Vagina (tissue), 2 donors: Measurements from ENCODE around the gene KRTAP1-4. TPM values are rescaled to one million over a fixed set of nuclear protein-coding genes. Genes with fewer than 3 reads are reported as not detected.

Source experiments
- DNase-seq, 2 donors: peaks; one replicate each; pipeline ENCODE4 v3.0.0-alpha.2; 2017; ENCODE audit errors: extremely low spot score in 2 of 2
- H3K27ac ChIP-seq: fragments of 200-600 bp; sonication (generic); one replicate; pipeline ENCODE4 v1.5.1; 2019
- H3K27me3 ChIP-seq: fragments of 200-600 bp; sonication (generic); one replicate; pipeline ENCODE4 v1.5.1; 2019
- H3K36me3 ChIP-seq, 2 donors: fragments of 200-600 bp; sonication (generic); one replicate each; pipeline ENCODE4 v1.5.1; 2017 to 2019
- H3K4me1 ChIP-seq: fragments of 200-600 bp; sonication (generic); one replicate; pipeline ENCODE4 v1.5.1; 2019
- H3K4me3 ChIP-seq, 2 donors: fragments of 200-600 bp; sonication (generic); 1 replicate in 1 of 2; 2 replicates in 1 of 2; pipeline ENCODE4 v1.5.1; 2016 to 2019
- H3K9me3 ChIP-seq: fragments of 200-600 bp; sonication (generic); one replicate; pipeline ENCODE4 v1.5.1; 2019
- POLR2A ChIP-seq, 2 donors: fragments of 450-650 bp; IDR thresholded peaks; one replicate each; pipeline ENCODE4 v1.6.1; 2017; ENCODE audit warnings: antibody characterized with exemption in 2 of 2, mild to moderate bottlenecking in 2 of 2, moderate library complexity in 2 of 2
- POLR2AphosphoS5 ChIP-seq, 2 donors: sonication (generic); formaldehyde crosslinking; IDR thresholded peaks; one replicate each; pipeline ENCODE4 v1.9.0; 2017; ENCODE audit warnings: antibody characterized with exemption in 2 of 2, mild to moderate bottlenecking in 2 of 2, low read depth in 1 of 2; ENCODE audit not compliant: insufficient read depth in 1 of 2
- intact Hi-C: fragments of 100-400 bp; cut with DNase I; formaldehyde crosslinking; loops from one replicate; pipeline ENCODE4 v1.15.1; 2023
- total RNA-seq: library from RNA; depleted of rRNA; stranded (reverse); fragments of >200 nt; gene quantifications from one replicate; pipeline ENCODE4 v1.2.3, GENCODE V29; 2016
- TF ChIP-seq, protein P1 (sequence below), 3 experiments: fragments of 450-650 bp in 2 of 3; fragments of 200-600 bp in 1 of 3; sonication (generic) in 1 of 3; IDR thresholded peaks; one replicate each; pipeline ENCODE4 v1.5.1; 2017 to 2019; ENCODE audit warnings: antibody characterized with exemption in 3 of 3, mild to moderate bottlenecking in 2 of 3, moderate library complexity in 2 of 3

Gene KRTAP1-4
- total RNA-seq, 1 donor from 2014 or later = not detected

DNA sequence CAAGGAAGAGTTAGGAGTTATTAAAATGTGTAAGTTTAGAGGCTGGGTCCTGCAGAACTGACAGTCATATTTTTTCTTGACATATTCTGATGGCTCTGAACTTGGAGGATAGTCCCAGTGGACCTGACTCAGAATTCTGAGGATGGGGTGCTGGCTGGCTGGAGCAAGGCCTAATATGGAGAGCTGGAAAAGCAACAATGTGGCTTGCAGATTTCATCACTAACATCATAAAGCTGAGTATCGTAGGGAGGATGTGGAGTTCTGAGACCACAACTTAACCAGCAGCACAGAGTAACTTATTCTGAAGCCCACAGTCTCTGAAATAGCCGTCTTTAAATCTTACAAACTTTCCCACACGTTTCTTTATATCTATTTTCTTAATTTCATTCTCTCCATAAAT lies 5.3 kb downstream of the KRTAP1-4 start:
- peaks cover 9% of the 10 kb centered on the region for H3K4me1 ChIP-seq
- DNase-seq = no peak
- TF ChIP-seq POLR2A (IDR thresholded peaks at IDR 0.05) (no peak), POLR2AphosphoS5 (IDR thresholded peaks at IDR 0.05; ENCODE audit: insufficient read depth in 1 of 2, low read depth in 1 of 2) (no peak)
- TF ChIP-seq, protein P1, sequence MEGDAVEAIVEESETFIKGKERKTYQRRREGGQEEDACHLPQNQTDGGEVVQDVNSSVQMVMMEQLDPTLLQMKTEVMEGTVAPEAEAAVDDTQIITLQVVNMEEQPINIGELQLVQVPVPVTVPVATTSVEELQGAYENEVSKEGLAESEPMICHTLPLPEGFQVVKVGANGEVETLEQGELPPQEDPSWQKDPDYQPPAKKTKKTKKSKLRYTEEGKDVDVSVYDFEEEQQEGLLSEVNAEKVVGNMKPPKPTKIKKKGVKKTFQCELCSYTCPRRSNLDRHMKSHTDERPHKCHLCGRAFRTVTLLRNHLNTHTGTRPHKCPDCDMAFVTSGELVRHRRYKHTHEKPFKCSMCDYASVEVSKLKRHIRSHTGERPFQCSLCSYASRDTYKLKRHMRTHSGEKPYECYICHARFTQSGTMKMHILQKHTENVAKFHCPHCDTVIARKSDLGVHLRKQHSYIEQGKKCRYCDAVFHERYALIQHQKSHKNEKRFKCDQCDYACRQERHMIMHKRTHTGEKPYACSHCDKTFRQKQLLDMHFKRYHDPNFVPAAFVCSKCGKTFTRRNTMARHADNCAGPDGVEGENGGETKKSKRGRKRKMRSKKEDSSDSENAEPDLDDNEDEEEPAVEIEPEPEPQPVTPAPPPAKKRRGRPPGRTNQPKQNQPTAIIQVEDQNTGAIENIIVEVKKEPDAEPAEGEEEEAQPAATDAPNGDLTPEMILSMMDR (IDR thresholded peaks at IDR 0.05) = no peak
- no peaks in the 10 kb centered on the region for H3K9me3 ChIP-seq
- H3K27me3 ChIP-seq = no peaks in the 10 kb centered on the region
- H3K27ac ChIP-seq = no peak overlapping the region
- H3K4me3 ChIP-seq = no peak overlapping the region
- H3K36me3 ChIP-seq = no peaks in the 10 kb centered on the region
- intact Hi-C loops = no loop called here

DNA sequence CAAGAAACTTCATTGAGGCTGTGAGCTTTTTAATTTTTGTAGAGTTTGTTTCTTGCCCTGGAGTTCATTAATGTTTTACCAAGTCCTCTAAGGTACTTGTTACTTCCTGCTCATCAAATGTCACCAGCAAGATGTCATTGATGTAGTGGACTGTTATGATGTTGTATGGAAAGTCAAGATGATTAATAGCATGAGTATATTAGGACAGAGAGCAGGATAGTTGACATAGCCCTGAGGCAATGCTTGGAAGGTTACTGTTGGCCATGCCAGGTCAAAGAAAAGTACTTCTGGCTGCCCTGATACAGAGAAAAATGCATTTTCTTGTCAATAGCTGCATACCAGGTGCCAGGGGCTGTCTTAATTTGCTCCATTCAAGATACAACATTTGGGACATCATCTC lies 9.7 kb downstream of the KRTAP1-4 start:
- H3K27ac ChIP-seq = no peak overlapping the region
- no peaks in the 10 kb centered on the region for H3K36me3 ChIP-seq
- H3K9me3 ChIP-seq = no peaks in the 10 kb centered on the region
- TF ChIP-seq, protein P1 (IDR thresholded peaks at IDR 0.05) = no peak
- TF ChIP-seq POLR2A (IDR thresholded peaks at IDR 0.05) (no peak), POLR2AphosphoS5 (IDR thresholded peaks at IDR 0.05; ENCODE audit: insufficient read depth in 1 of 2, low read depth in 1 of 2) (no peak)
- no peaks in the 10 kb centered on the region for H3K4me1 ChIP-seq
- DNase-seq = no peak
- no peak overlapping the region for H3K4me3 ChIP-seq
- intact Hi-C loops = no loop called here
- no peaks in the 10 kb centered on the region for H3K27me3 ChIP-seq

DNA sequence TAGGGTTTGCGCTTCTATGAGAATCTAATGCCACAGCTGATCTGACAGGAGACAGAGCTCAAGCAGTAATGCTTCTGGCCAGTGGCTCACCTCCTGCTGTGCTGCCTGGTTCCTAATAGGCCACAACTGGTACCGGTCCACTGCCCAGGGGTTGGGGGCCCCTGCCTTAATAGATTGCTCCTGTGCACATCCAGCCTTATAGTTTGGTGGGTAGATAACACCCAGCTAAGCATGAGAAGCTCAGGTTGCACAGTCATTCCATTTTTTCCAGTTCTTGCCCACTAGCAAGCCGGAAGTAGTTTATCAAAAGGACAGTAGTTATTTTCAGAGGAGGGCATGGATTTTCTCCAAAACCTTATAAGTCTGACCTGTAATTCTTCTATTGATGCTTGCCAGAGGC lies 10.6 kb downstream of the KRTAP1-4 start:
- intact Hi-C loops = no loop called here
- no peak overlapping the region for H3K27ac ChIP-seq
- TF ChIP-seq, protein P1 (IDR thresholded peaks at IDR 0.05) = no peak
- TF ChIP-seq POLR2A (IDR thresholded peaks at IDR 0.05) = no peak

DNA sequence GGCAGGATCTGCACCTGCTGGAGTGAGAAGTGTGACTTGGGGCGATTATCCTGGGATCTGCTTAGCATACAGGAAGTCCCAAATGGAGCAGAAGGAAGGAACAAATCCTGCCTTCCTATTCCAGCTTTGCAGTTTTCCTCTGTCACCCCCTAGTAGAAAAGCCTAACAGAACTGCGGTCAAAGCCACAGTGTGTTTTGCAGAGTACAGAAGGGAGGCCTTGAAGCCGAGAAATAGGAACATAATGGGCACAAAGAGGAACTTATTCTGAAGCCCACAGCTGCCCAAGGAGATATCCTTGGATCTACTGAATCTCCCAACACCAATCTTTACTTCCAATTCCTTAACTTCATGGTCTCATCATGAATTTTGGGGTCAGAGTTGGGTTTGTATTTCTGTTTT lies 11.5 kb downstream of the KRTAP1-4 start:
- no peaks in the 10 kb centered on the region for H3K27me3 ChIP-seq
- H3K36me3 ChIP-seq = no peaks in the 10 kb centered on the region
- DNase-seq = no peak
- no peak overlapping the region for H3K4me3 ChIP-seq
- no peaks in the 10 kb centered on the region for H3K9me3 ChIP-seq
- peaks cover 4% of the 10 kb centered on the region for H3K4me1 ChIP-seq
- H3K27ac ChIP-seq = no peak overlapping the region
- intact Hi-C loops = no loop called here
- no peak for TF ChIP-seq POLR2AphosphoS5 (IDR thresholded peaks at IDR 0.05; ENCODE audit: insufficient read depth in 1 of 2, low read depth in 1 of 2)
- TF ChIP-seq, protein P1 (IDR thresholded peaks at IDR 0.05) = no peak
- TF ChIP-seq POLR2A (IDR thresholded peaks at IDR 0.05) = no peak

More for the DNA sequence above, 10.6 kb downstream of the KRTAP1-4 start:
- no peak for DNase-seq
- Histone ChIP-seq H3K36me3 (no peaks in the 10 kb centered on the region), H3K4me3 (no peak overlapping the region), H3K4me1 (no peaks in the 10 kb centered on the region), H3K27me3 (no peaks in the 10 kb centered on the region), H3K9me3 (no peaks in the 10 kb centered on the region)

DNA sequence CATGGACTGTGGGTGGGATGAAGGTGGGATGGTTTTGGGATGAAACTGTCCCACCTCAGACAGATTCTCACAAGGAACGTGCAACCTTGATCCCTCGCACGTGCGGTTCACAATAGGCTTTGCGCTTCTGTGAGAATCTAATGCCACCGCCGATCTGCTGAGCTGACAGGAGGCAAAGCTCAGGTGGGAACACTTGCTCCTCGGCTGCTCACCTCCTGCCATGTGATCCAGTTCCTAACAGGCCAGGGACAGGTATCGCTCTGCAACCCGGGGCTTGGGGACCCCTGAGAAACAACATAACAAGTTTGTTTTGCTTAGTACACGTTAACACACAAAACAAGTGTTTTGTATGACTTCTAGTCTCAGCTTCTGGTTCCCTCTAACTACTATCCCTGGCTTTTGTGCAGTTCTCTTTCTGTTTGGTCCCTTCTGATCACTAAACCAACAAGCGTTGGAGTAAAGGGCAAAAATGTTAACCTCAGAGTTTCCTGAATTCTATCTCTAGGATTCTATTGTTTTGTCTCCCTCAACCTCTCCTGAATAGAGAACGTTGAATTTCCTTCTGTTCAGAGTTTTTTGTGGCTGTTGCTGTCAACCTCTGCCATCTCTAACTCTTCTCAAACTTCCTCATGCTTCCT lies 13.3 kb downstream of the KRTAP1-4 start:
- peaks cover 7% of the 10 kb centered on the region for H3K4me1 ChIP-seq
- H3K36me3 ChIP-seq = no peaks in the 10 kb centered on the region
- no peak for TF ChIP-seq POLR2AphosphoS5 (IDR thresholded peaks at IDR 0.05; ENCODE audit: insufficient read depth in 1 of 2, low read depth in 1 of 2)
- TF ChIP-seq, protein P1 (IDR thresholded peaks at IDR 0.05) = no peak
- TF ChIP-seq POLR2A (IDR thresholded peaks at IDR 0.05) = no peak
- H3K27me3 ChIP-seq = no peaks in the 10 kb centered on the region
- H3K27ac ChIP-seq = no peak overlapping the region
- intact Hi-C loops = no loop called here
- no peak for DNase-seq
- H3K9me3 ChIP-seq = no peaks in the 10 kb centered on the region
- H3K4me3 ChIP-seq = no peak overlapping the region
